GM12892 (cell line): ENCODE data around the gene ALG2.
"Not testable (repeated sequence)": the region's sequence is repeated elsewhere in the genome, so short reads cannot be mapped to it uniquely, and the experiment has no call there.

ENCODE experiments used
- DNase-seq: peaks from one replicate; pipeline ENCODE4 v3.0.0; 2011; ENCODE audit not compliant: insufficient read length
- FAIRE-seq: peaks from 2 replicates; lab custom pipeline; 2011; peaks lifted over from hg19 to GRCh38; lab: Jason Lieb, UNC
- POLR2A ChIP-seq: IDR thresholded peaks from 2 replicates; pipeline ENCODE4 v1.6.1; 2011; ENCODE audit warnings: low read depth, low read length, control low read depth
- POLR2AphosphoS5 ChIP-seq: IDR thresholded peaks from 2 replicates; pipeline ENCODE4 v1.6.1; 2011; ENCODE audit warnings: low read depth, low read length, control low read depth
- TAF1 ChIP-seq: IDR thresholded peaks from 2 replicates; pipeline ENCODE4 v1.6.1; 2011; ENCODE audit warnings: low read depth, mild to moderate bottlenecking, control low read depth, low read length, borderline replicate concordance

ALG2 gene

DNA sequence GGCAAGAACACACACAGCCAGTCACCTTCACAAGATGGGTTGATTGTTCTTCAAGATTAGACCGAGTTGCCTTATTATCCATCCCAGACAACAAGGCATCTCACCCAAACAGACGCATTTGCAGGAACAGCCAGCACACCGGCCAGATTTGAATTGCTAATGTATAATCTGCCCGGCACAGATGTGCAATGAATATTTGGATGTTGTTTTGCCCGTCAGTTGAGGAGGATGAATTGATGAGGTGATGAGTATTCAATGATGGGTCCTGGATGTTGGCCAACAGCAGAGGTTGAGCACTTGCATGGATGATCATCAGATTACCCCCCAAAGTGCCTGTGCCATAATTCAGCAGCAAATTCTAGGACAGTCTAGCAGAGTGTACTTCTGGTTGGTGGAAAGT lies 20.1 kb downstream of the ALG2 start:
- FAIRE-seq: no peak
- no peak for TF ChIP-seq POLR2AphosphoS5
- TF ChIP-seq POLR2A: no peak
- TF ChIP-seq TAF1: no peak
- no peak for DNase-seq

DNA sequence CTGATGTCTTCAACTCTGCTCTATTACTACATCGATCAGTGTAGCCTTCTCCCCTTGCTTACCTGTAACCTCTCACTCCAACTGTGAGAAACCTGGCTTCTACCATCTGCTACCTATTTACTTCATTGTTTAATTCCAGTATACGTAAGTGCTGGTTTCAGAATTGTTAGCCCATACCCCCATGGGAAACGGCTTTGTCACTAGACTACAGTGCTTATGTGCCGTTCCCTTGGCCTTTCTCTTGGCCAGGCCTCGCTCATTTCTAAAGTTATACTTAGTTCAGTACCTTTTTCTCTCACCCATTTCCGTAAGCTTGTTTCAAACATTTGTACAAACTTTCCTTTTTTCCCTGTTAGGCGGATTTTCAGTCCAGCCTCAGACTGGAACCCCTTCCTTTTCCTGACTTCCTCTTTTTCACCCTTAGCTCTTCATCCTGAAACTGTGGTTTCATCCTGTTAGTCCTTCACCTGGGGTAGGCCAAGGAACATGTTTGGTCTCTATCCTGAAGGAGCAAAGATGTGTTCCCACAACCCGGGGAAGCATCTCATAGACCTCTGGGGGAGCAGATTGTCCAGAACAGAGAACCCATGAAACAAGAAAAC lies 21.7 kb downstream of the ALG2 start:
- DNase-seq (no peak), FAIRE-seq (peak; percentile 78)
- no peak for TF ChIP-seq POLR2AphosphoS5
- TF ChIP-seq TAF1: no peak
- no peak for TF ChIP-seq POLR2A

DNA sequence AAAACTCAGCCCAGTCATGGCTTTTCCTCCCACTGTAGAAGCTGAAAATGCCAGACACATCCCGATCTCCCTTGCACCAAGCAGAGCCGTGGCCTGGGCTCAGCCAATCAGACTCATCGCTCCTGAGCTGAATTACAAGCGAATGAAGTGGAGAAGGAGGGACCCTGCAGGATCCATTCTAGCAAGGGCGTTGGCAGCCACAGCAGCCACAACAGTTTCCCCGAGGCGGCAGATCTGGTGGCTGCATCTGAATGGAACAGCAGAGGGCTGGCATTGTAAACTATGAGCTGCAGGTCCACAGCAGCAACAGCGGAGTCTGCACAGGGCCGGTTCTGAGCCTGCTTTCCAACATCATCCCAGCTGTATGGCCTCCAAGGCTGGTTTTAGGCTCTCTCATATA lies 23.8 kb downstream of the ALG2 start:
- DNase-seq (no peak), FAIRE-seq (no peak)
- TF ChIP-seq TAF1 (no peak), POLR2AphosphoS5 (no peak), POLR2A (no peak)

DNA sequence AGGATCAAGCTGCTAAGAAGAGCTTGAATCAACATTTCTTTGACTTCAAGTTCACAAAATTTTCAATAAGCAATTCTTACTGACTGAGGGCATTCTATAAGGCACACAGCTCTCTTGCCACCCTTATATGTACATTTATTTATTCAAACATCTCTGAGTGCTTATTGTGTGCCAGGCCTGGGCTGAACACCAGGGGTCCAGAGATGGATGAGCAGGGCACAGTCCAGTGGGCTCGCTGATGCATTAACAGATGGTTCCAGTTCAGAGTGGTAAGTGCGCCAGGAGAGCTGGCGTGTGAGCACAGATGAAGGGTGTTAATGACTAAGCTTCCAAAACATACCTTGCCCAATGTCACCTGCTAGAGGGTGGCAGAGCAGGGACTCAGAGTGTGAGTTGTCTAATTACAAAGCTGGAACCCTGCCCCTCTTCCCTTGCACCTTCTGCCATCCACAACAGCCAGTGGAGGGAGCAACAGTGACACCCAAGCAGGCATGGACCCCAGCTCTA lies 24.6 kb downstream of the ALG2 start:
- FAIRE-seq: no peak
- no peak for DNase-seq
- TF ChIP-seq TAF1: no peak
- no peak for TF ChIP-seq POLR2AphosphoS5
- no peak for TF ChIP-seq POLR2A

DNA sequence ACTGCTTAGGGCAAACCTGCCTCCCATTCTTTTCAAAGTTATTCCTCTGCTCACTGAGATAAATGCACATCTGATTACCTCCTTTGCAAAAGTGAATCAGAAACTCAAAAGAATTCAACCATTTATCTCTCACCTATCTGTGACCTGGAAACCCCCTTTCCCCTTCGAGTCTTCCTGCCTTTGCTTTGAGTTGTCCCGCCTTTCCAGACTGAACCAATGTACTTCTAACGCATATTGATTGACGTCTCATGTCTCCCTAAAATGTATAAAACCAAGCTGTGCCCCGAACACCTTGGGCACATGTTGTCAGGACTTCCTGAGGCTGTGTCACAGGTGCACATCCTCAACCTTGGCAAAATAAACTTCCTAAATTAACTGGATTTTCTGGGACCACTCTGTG lies 25.3 kb downstream of the ALG2 start:
- DNase-seq, FAIRE-seq: not testable (repeated sequence)

DNA sequence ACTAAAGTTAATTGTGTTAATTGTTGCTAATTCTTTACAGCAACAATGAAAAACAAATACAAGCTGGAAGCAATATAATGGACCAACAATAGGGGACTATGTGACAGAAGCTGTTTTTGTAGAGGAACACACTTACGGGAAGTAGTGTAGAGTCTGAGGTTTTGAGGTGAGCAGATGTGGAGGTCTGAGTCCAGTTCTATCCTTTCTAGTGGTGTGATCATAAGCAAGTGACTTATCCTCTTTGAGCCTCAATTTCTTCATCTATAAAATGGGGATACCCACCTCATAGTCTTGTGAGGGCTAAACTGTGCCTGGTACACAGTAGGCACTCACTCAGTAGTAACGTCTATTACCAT lies 28.3 kb downstream of the ALG2 start:
- FAIRE-seq (no peak), DNase-seq (no peak)
- TF ChIP-seq POLR2A (no peak), TAF1 (no peak), POLR2AphosphoS5 (no peak)

DNA sequence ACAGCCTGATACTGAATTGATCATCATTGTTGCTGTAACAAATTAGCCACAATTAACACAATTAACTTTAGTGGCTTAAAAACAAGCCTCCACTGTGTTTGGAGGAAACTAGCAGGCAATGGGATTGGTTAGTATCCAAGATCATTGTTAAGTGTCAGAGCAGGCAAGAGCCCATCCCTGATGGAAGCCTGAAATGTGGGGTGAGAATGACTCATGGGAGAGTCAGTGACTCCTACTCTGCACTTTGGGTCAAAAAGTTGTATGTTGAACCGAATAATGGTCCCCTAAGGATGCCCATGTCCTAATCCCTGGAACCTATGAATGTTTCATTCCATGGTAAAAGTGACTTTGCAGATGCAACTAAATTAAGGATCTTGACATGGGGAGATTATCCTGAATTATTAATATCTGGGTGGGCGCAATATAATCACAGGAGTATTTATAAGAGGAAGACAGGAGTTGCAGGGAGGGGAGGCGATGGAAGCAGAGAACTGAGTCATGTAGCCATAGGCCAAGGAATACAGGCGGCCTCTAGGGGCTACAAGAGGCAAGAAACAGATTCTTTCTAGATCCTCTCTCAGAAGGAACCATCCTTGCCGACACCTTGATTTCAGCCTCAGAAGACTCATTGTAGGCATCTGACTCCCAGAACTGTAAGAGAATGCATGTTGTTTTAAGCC lies 28.8 kb downstream of the ALG2 start:
- DNase-seq: no peak

DNA sequence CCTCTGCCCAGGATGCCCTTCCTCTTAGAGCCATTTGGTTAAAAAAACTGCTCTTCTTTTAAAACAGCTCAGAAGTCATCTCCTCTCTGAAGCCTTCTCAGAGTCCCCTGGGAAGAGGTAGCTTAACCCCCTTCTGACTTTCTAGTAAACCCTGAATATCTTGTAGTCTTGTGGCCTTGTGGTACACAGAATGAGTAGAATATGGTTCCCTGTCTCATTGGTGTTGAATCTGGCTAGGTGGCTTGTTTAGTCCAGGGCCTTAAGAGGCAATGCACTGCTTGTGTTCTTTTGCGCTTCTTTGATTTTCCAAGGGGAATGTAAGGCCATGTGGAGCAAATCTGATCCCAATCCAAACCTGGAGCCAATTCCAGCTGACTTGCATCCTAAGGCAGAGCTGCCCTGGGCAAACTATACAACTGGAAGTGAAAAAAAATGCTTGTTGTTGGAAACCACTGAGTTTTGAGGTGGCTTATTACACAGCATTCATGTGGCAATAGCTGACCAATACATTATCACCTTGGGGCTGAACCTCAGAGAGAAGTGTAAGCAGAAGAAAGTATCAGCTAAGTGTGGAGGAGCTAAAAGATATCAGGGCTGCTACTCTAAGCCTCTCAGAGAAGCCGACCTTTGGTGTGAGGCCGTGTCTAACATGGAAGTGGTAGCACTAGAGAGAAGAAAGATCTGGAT lies 31.0 kb downstream of the ALG2 start:
- TF ChIP-seq TAF1: no peak
- TF ChIP-seq POLR2AphosphoS5: no peak
- no peak for TF ChIP-seq POLR2A
- DNase-seq: no peak
- no peak for FAIRE-seq

More for the DNA sequence above, 28.8 kb downstream of the ALG2 start:
- peak; percentile 66 for FAIRE-seq
- TF ChIP-seq POLR2A: no peak
- TF ChIP-seq TAF1: no peak
- TF ChIP-seq POLR2AphosphoS5: no peak

DNA sequence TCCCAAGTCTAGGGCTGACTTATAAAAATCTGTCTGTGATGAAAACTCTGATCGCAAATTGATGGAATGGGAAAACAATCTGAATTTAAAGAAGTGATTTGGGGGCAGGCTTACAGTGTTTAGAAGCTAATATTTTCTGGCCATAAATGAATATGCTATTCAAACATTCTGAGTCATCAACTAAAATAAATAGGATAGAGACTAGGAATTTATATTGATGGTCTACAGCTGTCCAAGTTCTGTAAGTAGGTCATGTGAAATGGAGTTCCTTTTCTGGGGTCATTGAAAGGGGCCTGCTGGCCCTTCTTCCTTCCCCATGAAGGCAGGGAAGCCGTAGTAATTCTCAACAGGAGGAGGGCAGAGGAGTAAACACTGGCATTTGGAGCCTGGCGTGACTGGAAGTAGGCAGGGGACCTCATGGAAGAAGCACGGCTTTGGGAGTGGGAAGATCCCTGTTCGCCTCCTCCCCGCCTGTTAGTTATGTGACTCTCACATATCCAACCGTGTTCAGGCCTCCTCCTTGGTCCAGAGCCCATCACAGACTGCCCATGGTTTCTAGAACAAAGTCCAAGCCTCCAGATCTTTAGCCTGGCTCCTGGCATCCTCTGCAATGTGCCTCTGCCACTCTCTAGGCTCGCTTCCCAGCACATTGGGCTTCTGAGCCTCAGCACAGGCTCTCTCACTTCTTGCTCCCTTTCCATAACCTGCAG lies 31.7 kb downstream of the ALG2 start:
- TF ChIP-seq POLR2A (no peak), TAF1 (no peak), POLR2AphosphoS5 (no peak)
- no peak for DNase-seq
- FAIRE-seq: no peak

DNA sequence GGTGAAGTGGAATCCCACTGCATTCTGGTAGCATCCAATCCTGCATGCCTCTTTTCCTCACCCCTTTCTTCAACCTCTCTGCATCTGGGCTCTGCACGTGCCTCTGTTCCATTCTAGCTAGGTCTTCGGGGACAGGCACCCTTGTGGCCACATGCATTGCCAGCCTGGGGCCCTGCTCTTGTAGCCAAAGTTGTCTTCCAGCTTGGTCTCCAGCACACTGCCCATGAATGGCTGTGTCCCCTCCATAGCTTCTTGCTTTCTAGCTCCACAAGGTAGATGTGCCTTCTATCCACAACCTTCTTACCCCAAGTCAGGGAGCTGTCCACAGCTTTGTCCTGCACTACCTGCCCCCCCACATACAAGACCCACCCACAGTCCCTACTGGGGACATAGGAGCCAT lies 32.6 kb downstream of the ALG2 start:
- DNase-seq (no peak), FAIRE-seq (no peak)
- TF ChIP-seq POLR2AphosphoS5 (no peak), TAF1 (no peak), POLR2A (no peak)

DNA sequence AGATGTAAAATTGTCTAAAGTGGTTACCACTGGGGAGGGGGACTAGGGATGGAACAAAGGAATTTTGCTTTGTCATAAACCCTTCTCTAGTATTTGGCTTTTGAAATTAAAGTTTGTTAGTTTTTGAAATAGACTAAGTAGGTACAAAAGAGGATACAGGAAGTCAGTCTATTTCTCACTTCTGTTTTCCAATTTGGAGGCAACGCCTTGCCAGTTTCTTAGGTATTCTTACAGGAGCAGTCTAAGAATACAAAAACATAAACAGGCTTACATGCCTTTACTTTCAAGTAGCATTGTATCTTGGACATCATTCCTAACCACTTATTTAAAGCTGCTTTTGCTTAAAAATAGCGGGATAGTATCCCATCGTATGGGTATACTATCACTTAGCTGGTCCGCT lies 34.4 kb downstream of the ALG2 start:
- DNase-seq: no peak
- no peak for FAIRE-seq
- TF ChIP-seq TAF1 (no peak), POLR2AphosphoS5 (no peak), POLR2A (no peak)
